COLO668 (cell line): Measurements from ENCODE around the gene TRIM28.
"Not testable (repeated sequence)": the region's sequence is repeated elsewhere in the genome, so short reads cannot be mapped to it uniquely, and the experiment has no call there.

ENCODE experiments used
- DNase-seq: peaks from one replicate; lab custom pipeline; 2025; ENCODE audit not compliant: unreplicated experiment; lab: John Stamatoyannopoulos, UW

The TRIM28 gene

GRCh38 chr19:58575183-58576041 is 31.5 kb downstream of the TRIM28 start:
- no peak for DNase-seq

GRCh38 chr19:58577581-58577980 is 33.7 kb downstream of the TRIM28 start:
- DNase-seq = not testable (repeated sequence)

GRCh38 chr19:58578012-58578925 is 34.4 kb downstream of the TRIM28 start:
- no peak for DNase-seq

GRCh38 chr19:58579473-58580142 is 35.7 kb downstream of the TRIM28 start:
- no peak for DNase-seq

- no peak for DNase-seq
These were observed 37.6 kb downstream of the TRIM28 start for GRCh38 chr19:58581227-58582141.

GRCh38 chr19:58582985-58583384 is 39.1 kb downstream of the TRIM28 start:
- DNase-seq = no peak

- DNase-seq = no peak
These were observed 40.9 kb downstream of the TRIM28 start for GRCh38 chr19:58584498-58585441.

GRCh38 chr19:58585442-58586132 is 41.7 kb downstream of the TRIM28 start:
- DNase-seq = no peak

GRCh38 chr19:58586133-58586765 is 42.4 kb downstream of the TRIM28 start:
- no peak for DNase-seq
